Esophagus mucosa (tissue), 1 donor: ENCODE results near the gene ARPC4. TPM values are rescaled to one million over a fixed set of nuclear protein-coding genes. Genes with fewer than 3 reads are reported as not detected.
"Not testable (repeated sequence)": the region's sequence is repeated elsewhere in the genome, so short reads cannot be mapped to it uniquely, and the experiment has no call there.

Experiments
- ATAC-seq: fragments of 200-7000 bp; cut with Tn5 transposase; one replicate; pipeline ENCODE4 v1.9.1; 2020
- total RNA-seq: library from RNA; stranded (reverse); gene quantifications from one replicate; pipeline ENCODE4 v1.2.4, GENCODE V29; 2023
- donor health status: DM: yes; HTN: yes; CAD: no.

The ARPC4 gene
- total RNA-seq, 1 donor from 2014 or later: 154 TPM

DNA sequence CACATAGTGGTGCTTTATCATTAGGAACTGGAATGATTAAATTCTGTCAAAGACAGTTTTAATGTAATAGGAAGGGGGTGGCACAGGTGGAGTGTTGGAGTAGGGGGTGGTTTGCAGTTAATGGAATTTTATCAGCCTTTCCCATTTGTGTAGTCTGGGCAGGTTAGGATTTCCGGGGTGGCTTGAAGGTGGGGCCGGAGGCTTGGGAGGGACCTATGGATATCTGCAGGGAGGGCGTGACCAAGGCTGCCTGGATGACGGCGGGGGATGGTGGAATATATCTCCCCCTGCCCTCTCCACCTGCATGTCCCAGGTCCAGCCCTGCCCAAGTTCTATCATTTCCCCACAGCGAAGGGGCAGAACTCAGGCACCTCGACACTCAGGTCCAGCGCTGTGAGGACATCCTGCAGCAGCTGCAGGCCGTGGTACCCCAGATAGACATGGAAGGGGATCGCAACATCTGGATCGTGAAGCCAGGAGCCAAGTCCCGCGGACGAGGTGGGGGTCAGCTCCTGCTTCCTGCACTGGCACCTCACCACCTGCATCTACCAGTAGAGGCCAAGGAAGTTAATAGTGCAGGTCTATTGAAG, 32.7 kb downstream of the ARPC4 start:
- ATAC-seq: no peak

DNA sequence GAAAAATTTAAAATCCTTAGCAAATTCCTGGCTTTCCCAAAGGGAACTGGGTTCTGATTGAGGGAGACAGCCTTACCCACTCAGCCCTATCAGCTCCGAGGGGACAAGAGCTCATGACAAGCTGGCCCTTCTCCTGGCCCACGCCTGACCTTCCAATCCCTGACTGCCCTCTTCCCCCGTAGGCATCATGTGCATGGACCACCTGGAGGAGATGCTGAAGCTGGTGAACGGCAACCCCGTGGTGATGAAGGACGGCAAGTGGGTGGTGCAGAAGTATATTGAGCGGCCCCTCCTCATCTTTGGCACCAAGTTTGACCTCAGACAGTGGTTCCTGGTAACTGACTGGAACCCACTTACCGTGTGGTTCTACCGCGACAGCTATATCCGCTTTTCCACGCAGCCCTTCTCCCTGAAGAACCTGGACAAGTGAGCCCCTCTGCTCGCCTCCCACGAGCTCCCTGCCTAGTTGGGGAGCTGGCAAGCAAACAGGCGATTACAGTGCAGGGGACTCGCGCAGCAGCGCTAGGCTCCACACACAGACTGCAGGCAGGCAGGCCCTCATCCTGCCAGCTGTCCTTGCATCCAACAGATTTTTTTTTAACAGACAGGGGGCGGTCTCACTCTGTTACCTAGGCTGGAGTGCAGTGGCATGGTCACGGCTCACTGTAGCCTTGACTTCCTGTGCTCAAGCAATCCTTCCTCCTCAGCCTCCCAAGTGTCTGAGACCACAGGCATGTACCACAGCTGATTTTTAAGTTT, 34.1 kb downstream of the ARPC4 start:
- ATAC-seq: peak; percentile 35

DNA sequence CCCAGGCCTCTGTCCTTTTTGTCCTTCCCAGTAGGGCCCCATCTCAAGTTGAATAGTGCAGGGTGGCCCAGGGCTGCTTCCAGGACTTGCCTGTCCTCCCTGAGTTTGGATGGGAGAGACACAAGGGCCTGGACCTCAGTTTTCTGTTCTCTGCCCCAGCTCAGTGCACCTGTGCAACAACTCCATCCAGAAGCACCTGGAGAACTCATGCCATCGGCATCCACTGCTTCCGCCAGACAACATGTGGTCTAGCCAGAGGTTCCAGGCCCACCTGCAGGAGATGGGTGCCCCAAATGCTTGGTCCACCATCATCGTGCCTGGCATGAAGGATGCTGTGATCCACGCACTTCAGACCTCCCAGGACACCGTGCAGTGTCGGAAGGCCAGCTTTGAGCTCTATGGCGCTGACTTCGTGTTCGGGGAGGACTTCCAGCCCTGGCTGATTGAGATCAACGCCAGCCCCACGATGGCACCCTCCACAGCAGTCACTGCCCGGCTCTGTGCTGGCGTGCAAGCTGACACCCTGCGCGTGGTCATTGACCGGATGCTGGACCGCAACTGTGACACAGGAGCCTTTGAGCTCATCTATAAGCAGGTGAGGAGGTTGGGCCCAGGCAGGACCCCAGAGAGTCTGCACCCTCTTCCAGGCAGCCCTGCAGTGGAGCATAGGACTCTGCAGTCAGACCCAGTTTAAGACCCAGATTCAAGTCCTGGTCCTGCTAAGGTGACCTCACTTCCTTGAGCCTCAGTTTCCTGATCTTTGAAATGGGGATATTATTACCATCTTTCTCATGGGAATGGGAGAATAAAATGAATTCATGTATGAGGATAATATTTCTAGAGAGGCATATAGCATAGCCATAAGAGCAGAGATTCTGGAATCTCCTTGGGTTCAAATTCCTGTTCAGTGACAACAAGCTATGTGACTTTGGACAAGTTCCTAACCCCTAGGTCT, 36.2 kb downstream of the ARPC4 start:
- ATAC-seq: no peak

DNA sequence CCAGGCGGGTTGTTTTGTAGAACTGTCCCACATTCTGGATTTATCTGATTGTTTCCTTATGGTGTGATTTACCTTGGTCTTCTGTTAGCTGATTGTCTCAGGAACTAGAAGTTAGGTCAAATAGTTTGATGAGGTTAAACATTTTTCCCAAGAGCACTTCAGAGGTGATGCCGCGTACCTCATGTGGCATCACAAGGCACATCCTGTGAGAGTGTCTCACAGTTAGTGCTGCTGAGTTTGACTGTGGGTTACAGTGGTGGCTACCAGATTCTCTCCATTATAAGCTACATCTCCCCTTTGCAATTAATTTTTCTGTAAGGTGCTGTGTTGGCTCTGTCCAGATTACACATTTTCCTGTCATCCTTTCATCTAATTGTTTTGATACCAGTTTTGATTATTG, 38.4 kb downstream of the ARPC4 start:
- no peak for ATAC-seq

DNA sequence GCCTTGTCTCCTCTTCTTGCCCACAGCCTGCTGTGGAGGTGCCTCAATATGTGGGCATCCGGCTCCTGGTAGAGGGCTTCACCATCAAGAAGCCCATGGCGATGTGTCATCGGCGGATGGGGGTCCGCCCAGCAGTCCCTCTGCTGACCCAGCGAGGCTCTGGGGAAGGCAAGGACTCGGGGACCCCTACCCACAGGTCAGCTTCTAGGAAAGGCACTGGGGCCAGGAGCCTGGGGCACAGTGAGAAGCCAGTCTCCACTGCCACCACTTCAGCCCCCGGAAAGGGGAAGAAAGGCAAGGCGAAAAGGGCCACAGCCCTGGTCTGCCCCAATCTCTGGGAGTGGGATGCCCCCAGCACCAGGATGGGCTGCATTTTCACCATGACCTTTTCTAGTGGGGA, 40.2 kb downstream of the ARPC4 start:
- no peak for ATAC-seq

DNA sequence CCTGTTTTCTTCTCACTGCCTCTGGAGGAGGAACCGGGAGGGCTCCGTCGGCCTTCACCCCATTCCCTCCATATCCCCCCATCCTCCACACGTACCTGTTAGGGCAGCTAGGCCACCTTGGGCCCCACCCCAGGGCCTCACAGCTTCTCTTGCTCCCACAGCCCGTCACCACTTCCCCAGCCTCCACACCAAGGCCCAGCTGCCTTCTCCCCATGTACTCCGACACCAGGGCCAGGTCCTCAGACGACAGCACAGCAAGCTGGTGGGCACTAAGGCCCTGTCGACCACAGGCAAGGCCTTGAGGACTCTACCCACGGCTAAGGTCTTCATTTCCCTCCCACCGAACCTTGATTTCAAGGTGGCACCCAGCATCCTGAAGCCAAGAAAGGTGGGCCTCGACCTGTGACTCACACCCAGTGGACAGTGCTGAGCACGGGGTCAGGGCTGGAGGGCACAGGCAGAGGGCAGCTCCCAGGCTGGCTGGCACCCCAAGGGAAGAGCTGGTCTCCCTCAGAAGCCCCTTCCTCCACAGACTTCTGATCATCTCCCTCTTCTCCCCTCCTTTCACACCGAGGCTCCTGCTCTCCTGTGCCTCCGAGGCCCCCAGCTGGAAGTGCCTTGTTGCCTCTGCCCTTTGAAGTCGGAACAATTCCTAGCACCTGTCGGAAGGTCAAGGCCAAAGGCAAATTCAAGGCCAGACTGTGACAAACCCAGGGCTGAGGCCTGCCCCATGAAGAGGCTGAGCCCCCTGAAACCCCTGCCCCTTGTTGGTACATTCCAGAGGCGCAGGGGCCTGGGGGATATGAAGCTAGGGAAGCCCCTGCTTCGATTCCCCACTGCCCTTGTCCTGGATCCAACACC, 41.9 kb downstream of the ARPC4 start:
- ATAC-seq: no peak

DNA sequence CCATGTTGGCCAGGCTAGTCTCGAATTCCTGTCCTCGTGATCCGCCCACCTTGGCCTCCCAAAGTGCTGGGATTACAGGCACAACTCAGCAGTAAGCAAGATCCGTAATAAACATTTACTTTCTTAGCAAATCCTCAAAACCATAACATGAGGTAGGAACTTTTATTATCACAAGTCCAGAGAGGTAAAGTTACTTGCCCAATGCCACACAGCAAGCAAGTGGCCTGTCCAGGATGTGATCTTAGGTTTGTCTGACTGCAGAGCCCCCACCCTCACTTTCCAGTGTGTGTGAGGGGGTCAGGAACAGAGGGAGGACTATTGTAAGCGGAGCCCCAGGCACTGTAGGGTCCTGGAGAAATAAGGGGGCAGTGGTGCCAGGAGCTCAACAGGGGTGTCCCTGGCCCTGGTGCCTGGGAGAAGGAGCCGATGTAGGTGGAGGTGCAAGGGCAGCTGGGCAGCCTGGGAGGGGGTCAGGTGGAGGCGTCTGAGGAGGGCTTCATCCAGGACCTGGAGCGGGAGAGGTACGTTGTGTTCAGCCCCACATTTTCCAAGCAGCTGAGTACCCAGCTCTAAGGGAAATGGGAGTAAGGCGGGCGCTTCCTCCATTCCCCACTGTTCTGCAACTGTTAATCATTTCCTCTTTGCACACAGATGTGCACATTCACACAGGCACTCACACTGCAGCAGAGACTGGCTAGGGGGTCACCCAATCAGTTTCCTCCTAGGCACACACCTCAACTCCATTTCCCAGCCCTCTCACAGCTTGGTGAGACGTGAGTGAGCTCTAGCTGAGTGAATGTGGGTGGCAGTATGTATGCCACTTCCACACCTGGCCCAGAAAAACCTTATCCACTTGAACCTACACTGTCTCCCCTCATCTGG, 45.1 kb downstream of the ARPC4 start:
- peak; percentile 12 for ATAC-seq

DNA sequence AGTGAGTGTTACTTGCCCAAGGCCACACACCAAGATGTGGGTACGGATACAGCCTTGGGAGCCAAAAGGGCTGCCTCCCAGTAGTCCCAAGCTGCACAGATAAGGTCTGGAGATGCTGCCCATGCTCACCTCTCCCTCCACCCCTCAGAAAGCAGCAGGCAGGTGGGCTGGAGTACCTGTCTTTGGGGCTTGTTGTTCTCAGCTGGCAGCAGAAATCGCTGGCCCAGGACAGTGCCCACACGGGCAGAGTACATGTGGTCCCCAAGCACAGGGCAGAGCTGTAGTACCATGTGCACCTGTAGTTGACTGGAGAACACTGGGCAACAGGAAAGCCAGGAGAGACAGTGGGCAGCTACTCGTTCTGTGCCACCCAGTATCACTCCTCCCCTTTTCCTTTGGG, 46.0 kb downstream of the ARPC4 start:
- ATAC-seq: no peak

DNA sequence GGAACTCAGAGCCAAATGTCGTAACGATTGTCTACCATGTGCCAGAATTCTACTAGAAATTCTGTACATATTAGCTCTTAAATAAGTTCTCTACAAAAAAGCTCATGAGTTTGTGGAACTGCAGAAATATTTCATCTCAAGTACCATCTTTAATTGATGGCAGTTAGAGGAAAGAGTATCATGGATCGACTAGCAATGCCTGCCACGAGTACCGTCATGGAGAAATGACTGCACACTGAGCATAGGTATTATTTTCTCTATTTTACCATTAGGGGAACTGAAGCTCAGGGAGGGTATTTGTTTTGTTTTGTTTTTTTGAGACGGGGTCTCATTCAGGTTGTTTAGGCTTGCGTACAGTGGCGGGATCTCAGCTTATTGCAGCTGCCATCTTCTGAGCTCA, 48.1 kb downstream of the ARPC4 start:
- ATAC-seq: no peak

DNA sequence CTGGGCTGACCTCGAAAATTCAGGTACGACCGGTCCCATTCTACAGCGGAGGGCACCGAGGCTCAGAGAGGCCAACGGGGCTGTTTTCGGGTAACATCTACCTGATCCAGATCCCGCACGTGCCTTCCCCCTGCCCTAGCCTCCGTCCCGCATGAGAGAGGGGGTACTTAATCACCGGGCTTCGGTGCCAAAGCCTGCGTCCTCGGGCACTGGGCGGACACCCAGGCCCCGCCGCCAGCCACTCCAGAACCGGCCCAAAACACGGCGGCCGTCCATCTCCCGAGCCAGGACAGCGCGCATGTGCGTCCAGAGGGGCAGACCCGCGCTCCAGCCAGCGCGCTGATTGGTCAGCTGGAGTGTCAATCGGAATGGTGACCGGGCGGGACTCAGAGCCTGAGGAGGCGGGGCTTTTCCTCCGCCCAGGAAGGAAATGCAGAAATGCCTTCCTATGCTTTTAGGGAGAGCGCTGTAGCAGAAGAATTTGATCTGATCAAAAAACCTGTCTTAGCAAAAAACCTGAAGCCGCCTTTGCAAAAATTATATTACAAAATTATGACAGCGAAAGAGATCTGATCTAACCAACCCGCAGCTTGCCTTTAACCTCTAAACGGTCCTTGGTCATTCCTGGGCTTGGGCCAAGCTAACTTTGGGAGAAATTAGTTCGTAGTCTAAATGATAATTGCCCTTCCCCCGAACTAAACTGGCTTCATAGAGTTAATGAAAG, 51.0 kb downstream of the ARPC4 start, which contains the start of gene RPUSD3:
Gene RPUSD3 (minus strand): TSS at position 294 of the 724 bp plus-strand sequence. CDS start 18 bp downstream, at position 276.
- peak; percentile 99 for ATAC-seq

DNA sequence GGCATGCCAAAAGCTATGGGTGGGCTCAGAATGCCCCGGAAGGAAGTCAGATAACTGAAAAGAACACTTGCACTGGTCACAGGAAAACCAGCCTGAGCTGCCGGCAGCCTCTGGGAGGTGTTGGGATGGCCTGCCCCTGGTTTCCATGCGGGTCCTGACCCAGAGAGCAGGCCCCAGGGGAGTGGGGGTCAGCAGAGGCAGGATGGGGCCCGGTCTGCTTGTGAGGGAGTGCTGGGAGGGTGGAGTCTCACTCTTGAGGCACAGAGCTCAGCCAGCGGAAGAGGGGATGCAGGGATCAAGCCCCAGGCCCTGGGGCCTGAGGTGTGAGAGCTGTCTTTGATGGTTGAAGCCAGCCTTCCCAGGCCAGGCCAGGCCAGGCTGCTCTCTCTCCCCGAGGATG, 53.3 kb downstream of the ARPC4 start:
- ATAC-seq: no peak

DNA sequence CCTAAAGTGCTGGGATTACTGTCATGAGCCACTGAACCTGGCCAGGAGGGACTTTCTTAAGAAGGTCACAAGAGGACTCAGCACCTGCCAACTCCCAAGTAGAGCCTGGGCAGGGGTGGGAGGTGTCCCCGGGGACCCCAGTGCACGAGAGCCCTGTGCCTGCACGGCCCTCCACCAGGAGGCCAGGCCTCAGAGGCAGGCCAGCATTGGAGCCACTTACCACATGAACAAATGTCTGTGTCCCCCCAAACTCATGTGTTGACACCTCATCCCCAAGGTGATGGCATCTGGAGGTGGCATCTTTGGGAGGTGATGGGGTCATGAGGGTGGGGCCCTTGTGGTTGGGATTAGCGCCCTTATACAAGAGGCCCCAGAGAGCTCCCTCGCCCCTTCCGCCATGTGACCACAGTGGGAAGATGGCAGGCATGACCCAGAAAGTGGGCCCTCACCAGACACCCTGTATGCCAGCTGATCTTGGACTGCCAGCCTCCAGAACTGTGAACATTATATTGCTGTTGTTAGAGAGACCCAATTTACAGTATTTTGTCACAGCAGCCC, 54.1 kb downstream of the ARPC4 start:
- no peak for ATAC-seq

DNA sequence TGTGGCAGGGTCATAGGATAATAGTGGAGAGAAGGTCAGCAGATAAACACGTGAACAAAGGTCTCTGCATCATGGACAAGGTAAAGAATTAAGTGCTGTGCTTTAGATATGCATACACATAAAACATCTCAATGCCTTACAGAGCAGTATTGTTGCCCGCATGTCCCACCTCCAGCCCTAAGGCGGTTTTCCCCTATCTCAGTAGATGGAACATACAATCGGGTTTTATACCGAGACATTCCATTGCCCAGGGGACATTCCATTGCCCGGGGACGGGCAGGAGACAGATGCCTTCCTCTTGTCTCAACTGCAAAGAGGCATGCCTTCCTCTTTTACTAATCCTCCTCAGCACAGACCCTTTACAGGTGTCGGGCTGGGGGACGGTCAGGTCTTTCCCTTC, 55.0 kb downstream of the ARPC4 start:
- not testable (repeated sequence) for ATAC-seq

DNA sequence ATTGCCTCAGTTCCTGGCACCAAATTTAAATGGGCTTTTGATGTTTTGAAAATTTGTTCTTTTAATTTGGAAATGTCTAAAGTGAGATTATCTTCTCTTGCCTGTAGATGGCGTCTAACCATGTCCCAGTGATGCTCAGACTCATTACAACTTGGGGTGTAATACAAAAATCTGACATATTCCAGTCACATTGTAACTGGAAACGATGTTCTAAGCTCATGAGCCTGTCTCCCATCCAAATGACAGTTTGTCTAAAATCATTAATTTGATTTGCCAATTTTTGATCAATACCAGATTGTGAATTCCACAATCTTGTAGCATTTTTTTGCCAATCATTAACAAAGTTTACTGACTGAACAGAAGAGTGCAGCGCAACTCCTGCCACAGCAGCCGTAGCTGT, 56.0 kb downstream of the ARPC4 start:
- ATAC-seq: not testable (repeated sequence)

DNA sequence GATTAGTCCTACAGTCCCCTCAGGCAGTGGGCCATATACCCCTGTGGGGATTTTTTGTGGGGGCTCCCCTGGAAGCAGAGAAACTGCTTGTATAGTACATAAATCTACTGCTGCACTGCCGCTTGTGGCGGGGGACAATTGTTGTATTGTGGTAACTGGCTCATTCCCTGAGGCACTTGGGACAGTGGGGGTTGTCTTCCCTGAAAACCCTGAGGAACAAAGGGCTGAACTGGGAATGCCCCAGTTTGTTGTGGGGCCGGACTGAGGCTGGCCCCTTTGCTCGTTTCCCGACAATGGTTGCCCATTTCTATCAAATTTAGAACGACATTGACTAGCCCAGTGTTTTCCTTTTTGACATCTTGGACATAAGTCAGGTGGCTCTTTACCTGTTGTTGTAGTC, 58.5 kb downstream of the ARPC4 start:
- ATAC-seq: not testable (repeated sequence)

DNA sequence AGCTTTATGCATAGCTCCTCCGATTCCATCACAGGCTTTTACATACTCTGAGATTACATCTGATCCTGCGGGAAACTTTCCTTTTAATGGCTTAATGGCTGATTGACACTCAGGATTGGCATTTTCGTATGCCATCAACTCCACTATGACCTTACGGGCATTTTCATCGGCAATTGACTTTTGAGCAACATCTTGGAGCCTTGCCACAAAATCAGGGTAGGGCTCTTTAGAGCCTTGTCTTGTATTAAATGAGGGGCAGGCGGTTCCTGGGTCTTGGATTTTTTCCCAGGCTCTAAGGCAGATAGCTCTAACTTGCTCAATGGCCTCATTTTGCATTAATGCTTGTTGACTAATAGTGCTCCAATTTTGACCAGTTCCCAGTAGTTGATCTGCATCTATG, 59.0 kb downstream of the ARPC4 start:
- not testable (repeated sequence) for ATAC-seq

DNA sequence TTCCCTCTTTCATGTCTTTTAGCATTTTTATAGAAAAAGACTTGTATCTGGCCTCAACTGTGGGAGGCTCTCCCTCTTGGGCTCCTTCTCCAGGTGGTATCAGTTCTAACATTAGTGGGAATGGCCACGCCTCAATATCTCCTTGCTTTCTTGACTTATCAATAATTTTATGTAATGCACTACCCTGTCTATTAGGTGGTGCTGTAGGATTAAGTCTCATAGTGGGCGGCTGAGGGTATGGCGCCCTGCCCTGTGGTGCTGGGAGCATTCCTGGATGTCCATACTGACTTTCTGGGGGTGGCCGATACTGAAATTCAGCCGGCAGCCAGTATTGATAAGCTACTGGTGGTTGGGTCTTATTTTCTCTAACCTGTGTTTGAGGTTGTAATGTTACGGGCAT, 59.6 kb downstream of the ARPC4 start:
- ATAC-seq: no peak

DNA sequence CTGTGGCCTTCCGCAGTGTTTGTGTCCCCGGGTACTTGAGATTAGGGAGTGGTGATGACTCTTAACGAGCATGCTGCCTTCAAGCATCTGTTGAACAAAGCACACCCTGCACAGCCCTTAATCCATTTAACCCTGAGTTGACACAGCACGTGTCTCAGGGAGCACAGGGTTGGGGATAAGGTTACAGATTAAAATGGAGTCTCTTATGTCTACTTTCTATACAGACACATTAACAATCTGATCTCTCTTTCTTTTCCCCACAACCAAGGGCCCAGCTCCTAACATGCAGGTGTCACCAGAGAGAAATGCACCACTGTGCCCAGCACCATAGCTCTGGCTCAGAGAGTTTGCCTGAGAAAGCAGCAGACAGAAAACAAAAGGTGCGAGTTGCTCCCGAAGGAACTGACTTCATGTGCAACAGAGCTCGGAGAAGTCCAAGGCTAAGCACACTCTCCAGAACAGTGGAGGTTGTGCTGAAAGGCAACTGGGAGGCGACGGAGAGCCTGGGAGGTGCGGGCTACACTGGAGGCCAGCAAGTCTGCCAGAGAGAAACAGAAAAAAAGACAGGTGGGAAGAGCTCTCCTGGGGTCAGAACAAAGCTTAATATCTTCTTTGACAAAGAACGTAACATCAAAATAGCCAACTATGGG, 61.5 kb downstream of the ARPC4 start:
- ATAC-seq: not testable (repeated sequence)

DNA sequence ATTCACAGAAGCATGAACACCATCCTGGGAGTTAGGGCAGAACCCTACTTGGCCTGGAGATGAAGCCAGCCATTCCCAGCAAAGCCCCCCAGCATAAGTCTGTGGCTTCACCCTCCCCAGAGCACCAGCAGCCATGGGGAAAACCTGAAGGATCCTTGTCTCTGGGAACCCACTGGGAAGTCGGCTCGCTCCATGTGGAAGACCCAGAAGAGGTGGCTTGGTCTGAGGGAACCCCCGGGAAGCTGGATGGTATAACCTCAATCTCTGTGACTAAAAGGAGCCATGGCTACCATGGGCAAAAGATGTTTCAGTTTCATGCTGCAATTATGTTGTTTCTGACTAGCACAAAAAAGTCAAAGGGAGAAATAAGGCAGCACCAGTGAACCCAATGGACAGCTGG, 62.7 kb downstream of the ARPC4 start:
- no peak for ATAC-seq
